Measurements from ENCODE around the gene DCANP1.
A peak's percentile ranks its signal among the peaks of the same experiment; 100 is the strongest.

The DCANP1 gene

GRCh38 chr5:135488727-135489465, 41.7 kb upstream of the DCANP1 start:
- TF ChIP-seq, protein P1, sequence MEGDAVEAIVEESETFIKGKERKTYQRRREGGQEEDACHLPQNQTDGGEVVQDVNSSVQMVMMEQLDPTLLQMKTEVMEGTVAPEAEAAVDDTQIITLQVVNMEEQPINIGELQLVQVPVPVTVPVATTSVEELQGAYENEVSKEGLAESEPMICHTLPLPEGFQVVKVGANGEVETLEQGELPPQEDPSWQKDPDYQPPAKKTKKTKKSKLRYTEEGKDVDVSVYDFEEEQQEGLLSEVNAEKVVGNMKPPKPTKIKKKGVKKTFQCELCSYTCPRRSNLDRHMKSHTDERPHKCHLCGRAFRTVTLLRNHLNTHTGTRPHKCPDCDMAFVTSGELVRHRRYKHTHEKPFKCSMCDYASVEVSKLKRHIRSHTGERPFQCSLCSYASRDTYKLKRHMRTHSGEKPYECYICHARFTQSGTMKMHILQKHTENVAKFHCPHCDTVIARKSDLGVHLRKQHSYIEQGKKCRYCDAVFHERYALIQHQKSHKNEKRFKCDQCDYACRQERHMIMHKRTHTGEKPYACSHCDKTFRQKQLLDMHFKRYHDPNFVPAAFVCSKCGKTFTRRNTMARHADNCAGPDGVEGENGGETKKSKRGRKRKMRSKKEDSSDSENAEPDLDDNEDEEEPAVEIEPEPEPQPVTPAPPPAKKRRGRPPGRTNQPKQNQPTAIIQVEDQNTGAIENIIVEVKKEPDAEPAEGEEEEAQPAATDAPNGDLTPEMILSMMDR (IDR thresholded peaks at IDR 0.05; ENCODE audit: poor library complexity, severe bottlenecking), result peak; percentile 28
- Histone ChIP-seq H3K9me3 (ENCODE audit: severe bottlenecking) (no peaks in the 10 kb centered on the region), H3K4me3 (ENCODE audit: severe bottlenecking) (peak overlapping the region; percentile 20), H3K36me3 (ENCODE audit: low read depth) (no peaks in the 10 kb centered on the region), H3K27ac (ENCODE audit: poor library complexity, severe bottlenecking) (peak overlapping the region; percentile 1), H3K4me1 (ENCODE audit: insufficient read depth, poor library complexity, severe bottlenecking) (peaks cover 41% of the 10 kb centered on the region), H3K27me3 (ENCODE audit: insufficient read depth, poor library complexity, severe bottlenecking) (no peaks in the 10 kb centered on the region)
- peak; percentile 49 for ATAC-seq (ENCODE audit: low read depth)
- peak; percentile 76 for DNase-seq (ENCODE audit: low spot score)

GRCh38 chr5:135487839-135488514, 40.8 kb upstream of the DCANP1 start:
- DNase-seq (ENCODE audit: low spot score), result peak; percentile 32
- H3K4me1 ChIP-seq (ENCODE audit: insufficient read depth, poor library complexity, severe bottlenecking), result peaks cover 32% of the 10 kb centered on the region
- no peaks in the 10 kb centered on the region for H3K36me3 ChIP-seq (ENCODE audit: low read depth)
- no peaks in the 10 kb centered on the region for H3K9me3 ChIP-seq (ENCODE audit: severe bottlenecking)
- ATAC-seq (ENCODE audit: low read depth), result no peak
- TF ChIP-seq, protein P1 (IDR thresholded peaks at IDR 0.05; ENCODE audit: poor library complexity, severe bottlenecking), result no peak
- no peak overlapping the region for H3K4me3 ChIP-seq (ENCODE audit: severe bottlenecking)
- no peak overlapping the region for H3K27ac ChIP-seq (ENCODE audit: poor library complexity, severe bottlenecking)
- H3K27me3 ChIP-seq (ENCODE audit: insufficient read depth, poor library complexity, severe bottlenecking), result no peaks in the 10 kb centered on the region

DNA sequence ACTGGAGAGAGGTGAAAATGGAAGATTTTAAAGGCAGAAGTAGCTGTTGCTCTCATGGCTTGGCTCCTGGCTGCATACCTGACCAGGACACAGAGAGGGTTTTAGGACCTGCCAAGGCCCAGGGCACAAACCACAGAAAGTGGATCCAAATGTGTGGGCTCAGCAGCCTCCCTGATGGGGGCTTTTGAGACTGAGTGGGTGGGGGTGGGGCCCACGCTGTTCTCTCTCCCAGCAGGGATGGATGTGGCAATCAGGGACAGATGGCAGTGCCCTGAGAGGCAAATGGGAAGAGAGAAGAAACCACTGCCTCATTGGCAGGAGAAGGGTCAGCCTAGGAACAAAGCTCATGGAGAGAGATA, 39.9 kb upstream of the DCANP1 start:
- Histone ChIP-seq H3K27me3 (ENCODE audit: insufficient read depth, poor library complexity, severe bottlenecking) (no peaks in the 10 kb centered on the region), H3K9me3 (ENCODE audit: severe bottlenecking) (no peaks in the 10 kb centered on the region), H3K4me1 (ENCODE audit: insufficient read depth, poor library complexity, severe bottlenecking) (peaks cover 22% of the 10 kb centered on the region), H3K36me3 (ENCODE audit: low read depth) (no peaks in the 10 kb centered on the region), H3K4me3 (ENCODE audit: severe bottlenecking) (no peak overlapping the region), H3K27ac (ENCODE audit: poor library complexity, severe bottlenecking) (no peak overlapping the region)
- ATAC-seq (ENCODE audit: low read depth), result no peak
- DNase-seq (ENCODE audit: low spot score), result peak; percentile 29
- TF ChIP-seq, protein P1 (IDR thresholded peaks at IDR 0.05; ENCODE audit: poor library complexity, severe bottlenecking), result no peak

DNA sequence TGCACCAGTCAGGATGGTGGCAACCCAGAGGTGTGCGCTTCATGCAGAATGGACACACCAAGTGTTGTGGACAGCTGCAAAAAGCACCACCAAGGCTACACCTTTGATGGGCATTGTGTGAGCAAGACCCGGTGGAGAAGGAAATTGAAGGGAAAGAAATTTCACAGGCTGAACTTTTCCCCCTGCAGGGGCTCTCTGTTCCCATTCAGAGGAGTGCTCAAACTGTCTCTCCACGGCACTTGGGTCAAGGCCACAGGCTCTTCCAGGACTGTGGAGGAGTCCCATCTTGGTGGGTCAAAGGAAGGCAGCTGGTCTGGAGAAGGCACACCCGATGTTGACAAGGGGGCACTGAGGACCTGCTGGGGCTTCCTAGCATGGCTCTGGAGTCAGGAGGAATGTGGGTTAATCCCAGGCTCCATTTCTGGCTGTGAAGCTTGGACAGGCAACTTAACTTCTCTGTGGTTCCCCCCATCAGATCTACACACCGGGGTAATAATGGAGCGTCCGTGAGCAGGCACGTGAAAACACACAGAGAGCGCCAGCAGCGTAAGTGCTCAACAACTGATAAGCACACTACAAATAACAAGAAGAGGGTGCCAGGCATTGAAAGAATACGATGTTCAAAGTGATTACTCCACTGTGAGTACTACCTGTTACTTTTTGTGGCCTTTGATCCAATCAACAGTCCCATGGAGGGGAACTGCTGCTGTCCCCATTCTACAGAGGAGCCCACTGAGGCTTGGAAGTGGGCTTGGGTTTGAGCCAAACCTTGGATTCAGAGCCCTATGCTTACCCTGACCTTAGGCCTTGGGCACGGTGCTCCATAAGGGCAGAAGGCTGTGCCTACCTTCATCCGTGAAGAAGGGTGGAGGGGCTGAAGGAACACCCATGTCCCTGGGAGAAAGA, 39.2 kb upstream of the DCANP1 start:
- TF ChIP-seq, protein P1 (IDR thresholded peaks at IDR 0.05; ENCODE audit: poor library complexity, severe bottlenecking), result no peak
- Histone ChIP-seq H3K36me3 (ENCODE audit: low read depth) (no peaks in the 10 kb centered on the region), H3K9me3 (ENCODE audit: severe bottlenecking) (no peaks in the 10 kb centered on the region), H3K27ac (ENCODE audit: poor library complexity, severe bottlenecking) (no peak overlapping the region), H3K4me3 (ENCODE audit: severe bottlenecking) (no peak overlapping the region), H3K27me3 (ENCODE audit: insufficient read depth, poor library complexity, severe bottlenecking) (no peaks in the 10 kb centered on the region), H3K4me1 (ENCODE audit: insufficient read depth, poor library complexity, severe bottlenecking) (peaks cover 17% of the 10 kb centered on the region)
- no peak for ATAC-seq (ENCODE audit: low read depth)
- peak; percentile 36 for DNase-seq (ENCODE audit: low spot score)
